ENCODE data around the gene IFT88. TPM values are rescaled to one million over a fixed set of nuclear protein-coding genes. Genes with fewer than 3 reads are reported as not detected.
A peak's percentile ranks its signal among the peaks of the same experiment; 100 is the strongest.

Gene IFT88
- total RNA-seq, 8 experiments from 2014 or later: 8.9 to 31.7 (median 16.0) TPM

DNA sequence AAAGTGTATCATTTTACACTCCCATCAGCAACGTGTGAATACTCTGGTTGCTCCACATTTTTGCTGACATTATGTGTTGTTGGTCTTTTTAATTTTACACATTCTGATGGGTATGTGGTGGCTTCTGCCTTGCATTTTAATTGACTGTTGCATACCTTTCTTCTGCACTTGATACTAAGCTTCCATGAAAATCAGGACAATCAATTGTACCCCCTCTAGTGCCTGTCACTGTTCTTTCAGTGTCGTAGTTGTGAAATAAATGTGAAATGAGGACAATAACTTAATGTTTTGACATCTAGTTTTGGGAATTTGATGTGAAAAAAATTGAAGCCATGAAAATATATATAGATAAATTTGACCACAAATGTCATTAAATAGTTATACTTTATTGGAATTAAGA is 6.7 kb downstream of the IFT88 start:
- ATAC-seq (replicated peaks in 6 of 8): no peak
- in situ Hi-C loops (cut with MboI; ENCODE audit: low pct_unique_long_range_greater_than_20kb in 2 of 9, low sequenced_read_pairs in 9 of 9, unreplicated experiment in 9 of 9): no loop called here
- Histone ChIP-seq H3K27ac (no peak overlapping the region), H3K4me1 (replicated peaks in 1 of 2) (no peaks in the 10 kb centered on the region), H3K4me3 (no peak overlapping the region)
- WGBS, 10 experiments: 40 to 100% (median 85%) methylated on average over 1 to 2 of the region's 2 CpGs; no CpG with 5 or more reads in 1 of the 10 experiments

DNA sequence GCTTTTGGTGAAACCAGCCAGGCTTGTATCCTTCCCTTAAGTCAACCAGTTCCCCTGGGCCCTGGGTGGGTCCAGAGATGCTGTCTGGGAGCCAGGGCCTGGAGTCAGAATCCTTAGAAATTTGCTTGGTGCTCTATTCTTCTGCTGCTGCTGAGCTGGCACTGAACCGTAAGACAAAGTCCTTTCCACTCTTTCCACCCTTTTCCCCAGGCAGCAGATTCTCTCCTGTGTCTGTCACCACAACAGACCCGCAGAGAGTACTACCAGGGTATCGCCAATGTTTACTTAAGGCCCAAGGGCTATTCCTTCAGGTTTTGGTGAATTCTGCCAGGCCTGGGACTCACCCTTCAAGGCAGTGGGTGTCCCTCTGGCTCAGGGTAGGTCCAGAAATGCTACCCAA is 12.2 kb downstream of the IFT88 start:
- H3K4me3 ChIP-seq: no peak overlapping the region
- H3K27ac ChIP-seq: no peak overlapping the region
- ATAC-seq (replicated peaks in 6 of 8): no peak
- no peaks in the 10 kb centered on the region for H3K4me1 ChIP-seq (replicated peaks in 1 of 2)
- in situ Hi-C loops (cut with MboI; ENCODE audit: low pct_unique_long_range_greater_than_20kb in 2 of 9, low sequenced_read_pairs in 9 of 9, unreplicated experiment in 9 of 9): no loop called here
- WGBS, 10 experiments: 67 to 100% (median 92%) methylated on average over 1 to 3 of the region's 3 CpGs; no CpG with 5 or more reads in 2 of the 10 experiments

DNA sequence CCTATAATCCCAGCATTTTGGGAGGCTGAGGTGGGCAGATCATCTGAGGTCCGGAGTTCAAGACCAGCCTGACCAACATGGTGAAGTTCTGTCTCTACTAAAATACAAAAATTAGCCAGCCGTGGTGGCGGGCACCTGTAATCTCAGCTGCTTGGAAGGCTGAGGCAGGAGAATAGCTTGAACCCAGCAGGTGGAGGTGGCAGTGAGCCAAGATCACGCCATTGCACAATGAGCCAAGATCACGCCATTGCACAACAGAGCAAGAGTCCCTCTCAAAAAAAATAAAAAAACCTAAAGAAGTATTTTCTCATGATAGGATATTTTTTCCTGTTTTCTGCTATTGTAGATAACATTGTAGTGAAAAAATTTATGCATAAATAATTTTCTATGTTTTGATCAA is 13.3 kb downstream of the IFT88 start:
- H3K4me1 ChIP-seq (replicated peaks in 1 of 2): no peaks in the 10 kb centered on the region
- in situ Hi-C loops (cut with MboI; ENCODE audit: low pct_unique_long_range_greater_than_20kb in 2 of 9, low sequenced_read_pairs in 9 of 9, unreplicated experiment in 9 of 9): no loop called here
- ATAC-seq (replicated peaks in 6 of 8): no peak
- H3K27ac ChIP-seq: no peak overlapping the region
- 86 to 100% (median 100%) methylated on average over 2 to 5 of the region's 5 CpGs; no CpG with 5 or more reads in 2 of the 10 experiments for WGBS, 10 experiments
- no peak overlapping the region for H3K4me3 ChIP-seq

DNA sequence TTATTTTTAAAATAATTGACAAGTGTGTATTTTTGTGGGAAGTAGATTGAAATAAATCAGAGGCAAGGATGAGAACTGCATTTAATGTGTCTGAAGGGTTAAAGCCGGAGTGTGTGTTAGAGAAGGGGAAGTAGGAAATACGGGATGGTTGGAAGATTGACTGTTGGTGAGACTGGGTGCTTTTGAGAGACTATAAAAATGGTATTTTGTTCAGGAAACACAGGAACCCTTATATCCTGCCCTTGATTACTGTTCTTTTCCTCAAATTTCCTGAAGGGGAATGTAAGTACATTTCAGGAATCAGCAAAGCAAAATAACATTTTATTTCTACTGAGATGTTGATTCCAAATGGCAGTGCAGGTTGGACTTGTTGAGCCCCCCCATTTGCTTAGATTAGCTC is 15.1 kb downstream of the IFT88 start:
- in situ Hi-C loops (cut with MboI; ENCODE audit: low pct_unique_long_range_greater_than_20kb in 2 of 9, low sequenced_read_pairs in 9 of 9, unreplicated experiment in 9 of 9): no loop called here
- 70 to 100% (median 92%) methylated on average over 2 of the region's 2 CpGs; no CpG with 5 or more reads in 1 of the 10 experiments for WGBS, 10 experiments
- Histone ChIP-seq H3K4me1 (replicated peaks in 1 of 2) (no peaks in the 10 kb centered on the region), H3K27ac (no peak overlapping the region), H3K4me3 (no peak overlapping the region)
- no peak for ATAC-seq (replicated peaks in 6 of 8)

DNA sequence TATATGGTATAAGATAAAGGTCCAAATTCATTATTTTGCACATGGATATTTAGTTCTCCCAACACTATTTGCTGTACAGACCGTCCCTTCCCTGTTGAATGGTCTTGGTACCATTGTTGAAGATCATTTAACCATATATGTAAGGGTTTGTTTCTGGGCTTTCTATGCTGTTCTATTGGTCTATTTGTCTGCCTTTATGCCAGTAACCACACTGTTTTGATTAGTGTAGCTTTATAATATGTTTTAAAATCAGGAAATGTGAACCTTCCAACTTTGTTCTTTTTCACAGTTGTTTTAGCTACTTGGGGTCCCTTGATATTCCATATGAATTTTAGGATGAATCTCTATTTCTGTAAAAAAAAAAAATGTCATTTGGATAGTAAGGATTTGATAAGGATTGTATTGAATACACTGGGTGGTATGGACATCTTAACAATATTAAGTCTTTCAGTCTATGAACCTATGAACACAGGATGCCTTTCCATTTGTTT is 16.9 kb downstream of the IFT88 start:
- in situ Hi-C loops (cut with MboI; ENCODE audit: low pct_unique_long_range_greater_than_20kb in 2 of 9, low sequenced_read_pairs in 9 of 9, unreplicated experiment in 9 of 9): no loop called here
- H3K4me1 ChIP-seq (replicated peaks in 1 of 2): no peaks in the 10 kb centered on the region
- no peak for ATAC-seq (replicated peaks in 6 of 8)
- H3K4me3 ChIP-seq: no peak overlapping the region
- WGBS, 10 experiments: 93 to 100% (median 100%) methylated on average over 1 of the region's 1 CpG; no CpG with 5 or more reads in 2 of the 10 experiments
- no peak overlapping the region for H3K27ac ChIP-seq

DNA sequence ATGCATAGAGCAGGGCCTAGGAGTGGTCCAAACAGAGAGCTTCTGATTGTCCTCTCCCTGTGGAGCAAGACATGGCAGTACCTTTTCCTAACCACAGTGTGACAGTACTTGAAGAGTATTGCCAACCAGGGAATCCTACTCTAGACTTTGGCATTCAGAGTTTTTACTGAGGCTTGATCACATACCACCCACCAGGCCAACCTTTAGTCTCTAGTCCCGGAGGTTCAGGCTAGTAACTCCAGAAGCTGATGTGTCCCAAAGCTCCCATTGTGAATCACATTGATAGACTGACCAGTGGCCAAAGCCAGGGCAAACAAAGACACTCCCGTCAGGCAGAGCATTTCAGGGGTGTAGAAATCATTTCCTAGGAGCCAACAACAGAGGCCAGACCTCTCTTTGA is 18.4 kb downstream of the IFT88 start:
- WGBS, 10 experiments: 75 to 100% (median 100%) methylated on average over 1 to 2 of the region's 2 CpGs; no CpG with 5 or more reads in 3 of the 10 experiments
- ATAC-seq (replicated peaks in 6 of 8): no peak

DNA sequence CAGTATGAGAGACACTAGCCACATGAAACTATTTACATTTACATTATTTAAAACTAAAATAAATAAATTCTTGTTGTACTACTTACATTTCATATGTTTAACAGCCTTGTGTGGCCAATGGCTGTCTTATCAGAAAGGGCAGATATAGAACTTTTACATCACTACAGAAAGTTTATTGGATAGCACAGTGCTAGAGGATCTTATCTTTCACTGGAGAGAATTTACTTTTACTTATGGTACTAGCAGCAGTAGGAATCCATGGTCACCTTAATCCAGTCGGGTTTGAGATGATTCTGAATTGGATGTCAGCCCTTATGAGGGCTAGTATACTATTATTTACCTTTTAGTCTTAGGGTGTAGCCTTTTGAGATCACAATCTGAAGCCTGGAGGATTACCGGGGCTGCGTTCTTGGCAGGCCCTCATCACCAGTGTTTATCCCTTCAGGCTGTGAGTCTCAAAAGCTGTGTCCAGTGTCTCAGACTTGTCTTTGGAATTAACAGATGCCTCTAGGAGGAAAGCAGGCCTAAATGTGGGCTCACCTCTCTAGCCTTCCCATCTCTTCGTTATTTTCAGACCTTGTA is 21.7 kb downstream of the IFT88 start:
- peak in 3 of 8 experiments; percentile 54 to 87 (median 85) for ATAC-seq (replicated peaks in 6 of 8)
- in situ Hi-C loops (cut with MboI; ENCODE audit: low pct_unique_long_range_greater_than_20kb in 2 of 9, low sequenced_read_pairs in 9 of 9, unreplicated experiment in 9 of 9): no loop called here
- 40 to 100% (median 96%) methylated on average over 1 to 4 of the region's 4 CpGs; no CpG with 5 or more reads in 2 of the 10 experiments for WGBS, 10 experiments
- Histone ChIP-seq H3K4me3 (no peak overlapping the region), H3K27ac (no peak overlapping the region), H3K4me1 (replicated peaks in 1 of 2) (no peaks in the 10 kb centered on the region)

More for the DNA sequence above, 18.4 kb downstream of the IFT88 start:
- H3K4me1 ChIP-seq (replicated peaks in 1 of 2): no peaks in the 10 kb centered on the region
- no peak overlapping the region for H3K27ac ChIP-seq
- in situ Hi-C loops (cut with MboI; ENCODE audit: low pct_unique_long_range_greater_than_20kb in 2 of 9, low sequenced_read_pairs in 9 of 9, unreplicated experiment in 9 of 9): no loop called here
- H3K4me3 ChIP-seq: no peak overlapping the region

DNA sequence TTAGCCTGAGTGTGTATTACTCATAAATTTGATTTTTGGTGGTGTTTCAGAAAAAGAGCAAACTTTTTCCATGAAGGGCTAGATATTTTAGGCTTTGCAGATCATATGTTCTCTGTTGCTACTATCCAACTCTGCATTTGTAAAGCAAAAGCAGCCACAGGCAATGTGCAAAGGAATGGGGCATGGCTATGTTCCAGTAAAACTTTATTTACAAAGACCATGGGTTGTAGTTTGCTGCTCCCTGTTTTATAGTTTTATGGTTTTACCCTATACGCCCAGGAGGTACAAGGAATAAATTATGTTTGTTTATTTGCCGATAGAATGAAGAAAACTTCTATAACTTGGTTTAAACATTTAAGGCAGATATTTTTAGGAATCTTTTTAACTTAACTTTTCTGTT is 23.6 kb downstream of the IFT88 start:
- peak in 3 of 8 experiments; percentile 64 to 83 (median 68) for ATAC-seq (replicated peaks in 6 of 8)
- WGBS, 10 experiments: 0 to 100% (median 100%) methylated on average over 1 to 2 of the region's 2 CpGs

DNA sequence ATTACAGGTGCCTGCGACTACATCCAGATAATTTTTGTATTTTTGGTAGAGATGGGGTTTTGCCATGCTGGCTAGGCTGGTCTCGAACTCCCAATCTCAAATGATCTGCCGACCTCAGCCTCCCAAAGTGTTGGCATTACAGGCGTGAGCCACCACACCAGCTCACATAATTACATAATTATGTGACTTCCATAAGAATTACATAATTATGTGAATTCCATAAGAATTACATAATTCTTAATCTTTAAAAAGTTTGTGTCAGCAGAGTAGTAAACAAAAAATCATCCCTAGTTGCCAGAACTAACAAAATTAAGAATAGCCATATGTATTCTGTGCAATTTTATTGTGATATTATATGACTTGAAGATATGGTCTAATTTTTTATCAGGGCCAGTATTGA is 25.6 kb downstream of the IFT88 start:
- Histone ChIP-seq H3K4me1 (replicated peaks in 1 of 2) (no peaks in the 10 kb centered on the region), H3K27ac (no peak overlapping the region), H3K4me3 (no peak overlapping the region)
- no peak for ATAC-seq (replicated peaks in 6 of 8)
- in situ Hi-C loops (cut with MboI; ENCODE audit: low pct_unique_long_range_greater_than_20kb in 2 of 9, low sequenced_read_pairs in 9 of 9, unreplicated experiment in 9 of 9): no loop called here
- 90 to 100% (median 96%) methylated on average over 1 to 4 of the region's 4 CpGs; no CpG with 5 or more reads in 5 of the 10 experiments for WGBS, 10 experiments

More for the DNA sequence above, 23.6 kb downstream of the IFT88 start:
- in situ Hi-C loops (cut with MboI; ENCODE audit: low pct_unique_long_range_greater_than_20kb in 2 of 9, low sequenced_read_pairs in 9 of 9, unreplicated experiment in 9 of 9): no loop called here
- no peak overlapping the region for H3K4me3 ChIP-seq
- no peak overlapping the region for H3K27ac ChIP-seq
- H3K4me1 ChIP-seq (replicated peaks in 1 of 2): no peaks in the 10 kb centered on the region

DNA sequence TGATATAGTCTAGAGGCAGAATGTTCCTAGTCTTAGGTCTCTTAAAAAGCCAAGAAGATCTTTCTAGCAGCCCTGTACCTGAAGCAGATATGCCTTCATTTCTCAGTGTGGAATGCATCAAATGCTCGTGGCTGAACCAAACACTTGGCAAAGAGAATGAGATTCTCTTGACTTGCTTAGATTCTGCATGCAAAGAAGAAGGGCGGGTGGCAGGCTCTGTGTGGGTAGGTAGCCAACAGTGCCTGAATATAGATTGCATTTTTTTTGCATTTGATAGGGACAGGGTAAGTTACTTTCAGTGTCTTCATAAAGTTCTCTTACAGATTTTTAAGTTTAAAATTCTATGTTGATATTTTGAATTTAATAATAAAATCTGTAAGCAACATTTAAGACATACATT is 27.3 kb downstream of the IFT88 start:
- Histone ChIP-seq H3K27ac (no peak overlapping the region), H3K4me3 (no peak overlapping the region), H3K4me1 (replicated peaks in 1 of 2) (no peaks in the 10 kb centered on the region)
- in situ Hi-C loops (cut with MboI; ENCODE audit: low pct_unique_long_range_greater_than_20kb in 2 of 9, low sequenced_read_pairs in 9 of 9, unreplicated experiment in 9 of 9): no loop called here
- WGBS, 10 experiments: 6 to 100% (median 84%) methylated on average over 1 to 2 of the region's 2 CpGs; no CpG with 5 or more reads in 4 of the 10 experiments
- ATAC-seq (replicated peaks in 6 of 8): peak in 2 of 8 experiments; percentile 23 to 53

DNA sequence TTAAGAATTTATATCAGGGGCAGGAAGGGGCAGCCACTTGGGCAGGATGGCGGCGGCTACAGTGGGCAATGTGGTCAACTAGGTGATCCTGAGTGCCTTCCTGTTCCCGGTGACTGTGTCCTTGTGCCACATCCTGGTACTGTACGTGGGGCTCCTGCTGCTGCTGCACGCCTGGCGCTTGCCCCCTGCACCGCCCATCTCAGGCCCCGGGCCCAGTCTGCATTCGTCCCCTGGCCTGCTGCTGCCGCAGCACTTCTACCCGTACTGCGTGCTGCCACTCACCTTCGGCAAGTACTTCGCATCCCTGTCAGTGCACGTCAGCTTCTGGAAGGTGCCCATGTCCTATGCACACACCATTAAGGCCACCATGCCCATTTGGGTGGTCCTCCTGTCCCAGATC is 40.1 kb downstream of the IFT88 start:
- H3K4me3 ChIP-seq: no peak overlapping the region
- H3K27ac ChIP-seq: no peak overlapping the region
- 81 to 100% (median 95%) methylated on average over 3 to 8 of the region's 15 CpGs; no CpG with 5 or more reads in 4 of the 10 experiments for WGBS, 10 experiments
- in situ Hi-C loops (cut with MboI; ENCODE audit: low pct_unique_long_range_greater_than_20kb in 2 of 9, low sequenced_read_pairs in 9 of 9, unreplicated experiment in 9 of 9): no loop called here
- ATAC-seq (replicated peaks in 6 of 8): no peak
- no peaks in the 10 kb centered on the region for H3K4me1 ChIP-seq (replicated peaks in 1 of 2)

DNA sequence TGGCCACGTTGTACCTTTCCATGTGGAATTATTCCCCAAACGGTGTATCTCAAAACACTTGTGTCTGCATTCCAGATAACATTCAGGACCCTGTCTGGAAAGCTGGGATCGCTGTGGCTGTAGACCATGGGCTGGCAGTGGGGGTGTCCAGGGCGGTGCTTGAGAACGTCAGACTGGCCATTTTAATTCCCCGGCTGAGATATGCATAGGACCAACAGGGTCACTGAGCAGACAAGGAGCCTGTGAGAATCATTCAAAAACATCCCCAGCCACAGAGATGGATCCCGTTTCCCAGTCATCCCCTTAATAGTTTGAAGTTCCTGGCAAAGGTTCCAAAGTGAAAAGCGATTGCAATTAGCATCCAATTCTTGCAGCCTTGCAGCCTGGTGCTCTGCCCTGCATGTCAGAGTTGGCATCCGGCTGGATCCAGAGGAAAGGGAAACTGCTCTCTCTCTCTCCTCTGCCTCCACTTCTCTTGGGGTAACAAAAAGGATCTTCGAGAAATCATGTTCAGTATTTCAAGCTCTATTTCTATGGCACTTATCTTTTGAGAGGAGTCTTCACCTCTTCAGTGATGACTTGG is 41.6 kb downstream of the IFT88 start:
- ATAC-seq (replicated peaks in 6 of 8): no peak
- in situ Hi-C loops (cut with MboI; ENCODE audit: low pct_unique_long_range_greater_than_20kb in 2 of 9, low sequenced_read_pairs in 9 of 9, unreplicated experiment in 9 of 9): no loop called here
- WGBS, 10 experiments: 80 to 100% (median 96%) methylated on average over 1 to 8 of the region's 10 CpGs; no CpG with 5 or more reads in 1 of the 10 experiments
- H3K4me3 ChIP-seq: no peak overlapping the region
- no peak overlapping the region for H3K27ac ChIP-seq
- H3K4me1 ChIP-seq (replicated peaks in 1 of 2): no peaks in the 10 kb centered on the region

DNA sequence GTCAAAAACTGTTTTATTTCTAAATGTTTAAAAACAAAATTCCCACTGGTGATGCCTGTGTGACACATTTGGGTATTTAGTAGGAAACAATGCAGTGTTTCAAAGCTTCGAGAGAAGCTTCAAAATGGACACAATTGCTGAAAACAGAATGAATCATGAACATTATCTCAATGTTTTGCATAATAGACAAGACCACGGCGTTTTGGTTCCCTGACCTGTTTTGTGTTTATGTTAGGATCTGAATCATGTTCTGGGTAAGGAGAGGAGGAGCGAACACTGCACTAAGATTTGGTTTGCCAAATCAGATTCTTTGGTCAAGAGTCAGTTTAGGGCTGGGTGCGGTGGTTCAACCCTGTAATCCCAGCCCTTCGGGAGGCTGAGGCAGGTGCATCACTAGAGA is 42.2 kb downstream of the IFT88 start:
- in situ Hi-C loops (cut with MboI; ENCODE audit: low pct_unique_long_range_greater_than_20kb in 2 of 9, low sequenced_read_pairs in 9 of 9, unreplicated experiment in 9 of 9): no loop called here
- 18 to 100% (median 83%) methylated on average over 1 to 5 of the region's 6 CpGs; no CpG with 5 or more reads in 2 of the 10 experiments for WGBS, 10 experiments
- H3K4me1 ChIP-seq (replicated peaks in 1 of 2): no peaks in the 10 kb centered on the region
- H3K27ac ChIP-seq: no peak overlapping the region
- ATAC-seq (replicated peaks in 6 of 8): no peak
- no peak overlapping the region for H3K4me3 ChIP-seq

Measured in motor neuron (in vitro differentiated cells).